PC-9 (cell line): Measurements from ENCODE around the gene CYP4A11.

Experiments
- EZH2 ChIP-seq: fragments of 200-600 bp; sonication (generic); IDR thresholded peaks from 2 replicates; pipeline ENCODE4 v1.8.0; 2017; ENCODE audit warnings: antibody characterized with exemption, low read depth
- TF ChIP-seq, protein P1 (sequence below): fragments of 200-600 bp; sonication (generic); conservative IDR thresholded peaks from 2 replicates; pipeline ENCODE4 v1.6.1; 2017; ENCODE audit warnings: mixed run types, antibody characterized with exemption, mild to moderate bottlenecking, moderate library complexity

DNA sequence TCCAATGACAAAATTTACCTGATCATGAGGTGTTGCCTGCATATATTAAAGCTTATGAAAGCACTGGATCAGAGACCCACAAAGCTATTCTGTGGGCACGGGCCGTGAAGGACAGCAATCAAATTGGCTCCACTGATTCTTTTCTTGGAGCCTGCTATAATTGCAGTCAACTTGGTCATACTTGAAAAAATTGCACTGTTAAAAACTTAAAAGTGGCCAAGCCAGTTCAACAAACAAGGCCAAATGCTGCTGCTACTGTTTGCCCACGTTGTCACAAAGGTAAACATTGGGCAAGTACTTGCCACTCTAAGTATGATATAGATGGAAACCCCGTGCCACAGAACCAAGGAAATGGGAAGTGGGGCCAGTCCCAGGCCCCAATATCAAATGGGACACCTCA is 37.8 kb downstream of the CYP4A11 start:
- TF ChIP-seq, protein P1, sequence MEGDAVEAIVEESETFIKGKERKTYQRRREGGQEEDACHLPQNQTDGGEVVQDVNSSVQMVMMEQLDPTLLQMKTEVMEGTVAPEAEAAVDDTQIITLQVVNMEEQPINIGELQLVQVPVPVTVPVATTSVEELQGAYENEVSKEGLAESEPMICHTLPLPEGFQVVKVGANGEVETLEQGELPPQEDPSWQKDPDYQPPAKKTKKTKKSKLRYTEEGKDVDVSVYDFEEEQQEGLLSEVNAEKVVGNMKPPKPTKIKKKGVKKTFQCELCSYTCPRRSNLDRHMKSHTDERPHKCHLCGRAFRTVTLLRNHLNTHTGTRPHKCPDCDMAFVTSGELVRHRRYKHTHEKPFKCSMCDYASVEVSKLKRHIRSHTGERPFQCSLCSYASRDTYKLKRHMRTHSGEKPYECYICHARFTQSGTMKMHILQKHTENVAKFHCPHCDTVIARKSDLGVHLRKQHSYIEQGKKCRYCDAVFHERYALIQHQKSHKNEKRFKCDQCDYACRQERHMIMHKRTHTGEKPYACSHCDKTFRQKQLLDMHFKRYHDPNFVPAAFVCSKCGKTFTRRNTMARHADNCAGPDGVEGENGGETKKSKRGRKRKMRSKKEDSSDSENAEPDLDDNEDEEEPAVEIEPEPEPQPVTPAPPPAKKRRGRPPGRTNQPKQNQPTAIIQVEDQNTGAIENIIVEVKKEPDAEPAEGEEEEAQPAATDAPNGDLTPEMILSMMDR, result no peak
- TF ChIP-seq EZH2, result no peak
